ENCODE data around the gene BRSK2.

The BRSK2 gene

DNA sequence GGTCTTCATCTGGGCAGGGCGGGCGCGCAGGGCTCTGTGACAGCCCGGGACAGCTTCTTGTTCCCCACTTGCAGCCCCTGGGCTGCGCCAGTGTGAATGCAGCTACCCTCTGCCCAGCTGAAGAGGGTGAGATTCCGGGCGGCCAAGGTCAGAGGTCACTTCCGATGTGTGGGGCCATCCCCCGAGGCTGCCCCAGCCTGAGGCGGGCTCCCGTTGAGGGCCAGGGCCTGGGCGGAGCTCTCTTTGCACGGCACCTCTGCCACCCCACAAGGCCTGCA, 72.9 kb downstream of the BRSK2 start:
- no peak for TF ChIP-seq ZBTB7A (IDR thresholded peaks at IDR 0.05; ENCODE audit: low read depth)
- TF ChIP-seq, protein P1, sequence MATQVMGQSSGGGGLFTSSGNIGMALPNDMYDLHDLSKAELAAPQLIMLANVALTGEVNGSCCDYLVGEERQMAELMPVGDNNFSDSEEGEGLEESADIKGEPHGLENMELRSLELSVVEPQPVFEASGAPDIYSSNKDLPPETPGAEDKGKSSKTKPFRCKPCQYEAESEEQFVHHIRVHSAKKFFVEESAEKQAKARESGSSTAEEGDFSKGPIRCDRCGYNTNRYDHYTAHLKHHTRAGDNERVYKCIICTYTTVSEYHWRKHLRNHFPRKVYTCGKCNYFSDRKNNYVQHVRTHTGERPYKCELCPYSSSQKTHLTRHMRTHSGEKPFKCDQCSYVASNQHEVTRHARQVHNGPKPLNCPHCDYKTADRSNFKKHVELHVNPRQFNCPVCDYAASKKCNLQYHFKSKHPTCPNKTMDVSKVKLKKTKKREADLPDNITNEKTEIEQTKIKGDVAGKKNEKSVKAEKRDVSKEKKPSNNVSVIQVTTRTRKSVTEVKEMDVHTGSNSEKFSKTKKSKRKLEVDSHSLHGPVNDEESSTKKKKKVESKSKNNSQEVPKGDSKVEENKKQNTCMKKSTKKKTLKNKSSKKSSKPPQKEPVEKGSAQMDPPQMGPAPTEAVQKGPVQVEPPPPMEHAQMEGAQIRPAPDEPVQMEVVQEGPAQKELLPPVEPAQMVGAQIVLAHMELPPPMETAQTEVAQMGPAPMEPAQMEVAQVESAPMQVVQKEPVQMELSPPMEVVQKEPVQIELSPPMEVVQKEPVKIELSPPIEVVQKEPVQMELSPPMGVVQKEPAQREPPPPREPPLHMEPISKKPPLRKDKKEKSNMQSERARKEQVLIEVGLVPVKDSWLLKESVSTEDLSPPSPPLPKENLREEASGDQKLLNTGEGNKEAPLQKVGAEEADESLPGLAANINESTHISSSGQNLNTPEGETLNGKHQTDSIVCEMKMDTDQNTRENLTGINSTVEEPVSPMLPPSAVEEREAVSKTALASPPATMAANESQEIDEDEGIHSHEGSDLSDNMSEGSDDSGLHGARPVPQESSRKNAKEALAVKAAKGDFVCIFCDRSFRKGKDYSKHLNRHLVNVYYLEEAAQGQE (IDR thresholded peaks at IDR 0.05; ENCODE audit: low read depth): no peak
- TF ChIP-seq, protein P2, sequence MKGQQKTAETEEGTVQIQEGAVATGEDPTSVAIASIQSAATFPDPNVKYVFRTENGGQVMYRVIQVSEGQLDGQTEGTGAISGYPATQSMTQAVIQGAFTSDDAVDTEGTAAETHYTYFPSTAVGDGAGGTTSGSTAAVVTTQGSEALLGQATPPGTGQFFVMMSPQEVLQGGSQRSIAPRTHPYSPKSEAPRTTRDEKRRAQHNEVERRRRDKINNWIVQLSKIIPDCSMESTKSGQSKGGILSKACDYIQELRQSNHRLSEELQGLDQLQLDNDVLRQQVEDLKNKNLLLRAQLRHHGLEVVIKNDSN (IDR thresholded peaks at IDR 0.05): no peak
- no peak for TF ChIP-seq YY1 (IDR thresholded peaks at IDR 0.05; ENCODE audit: low read depth)
- TF ChIP-seq NFIC (IDR thresholded peaks at IDR 0.05): no peak

DNA sequence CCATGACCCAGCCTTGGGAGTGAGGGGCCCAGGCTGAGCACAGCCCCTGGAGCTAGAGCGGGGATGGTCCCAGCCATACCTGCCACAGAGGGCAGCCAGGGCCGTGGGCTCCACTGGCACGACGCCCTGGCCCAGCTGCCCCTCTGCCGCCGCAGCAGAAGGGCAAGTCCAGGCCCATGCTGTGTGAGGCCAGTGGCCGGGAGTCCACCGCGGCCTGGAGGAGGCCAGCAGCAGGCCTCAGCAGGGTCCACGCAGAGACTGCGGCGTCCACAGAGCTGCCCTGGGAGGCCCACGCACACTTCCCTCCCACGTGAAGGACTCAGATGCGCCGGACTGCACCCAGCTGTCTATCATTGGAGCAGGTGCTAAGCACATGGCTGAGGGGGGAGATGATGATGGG, 73.3 kb downstream of the BRSK2 start:
- no peak for TF ChIP-seq TEAD4 (IDR thresholded peaks at IDR 0.05)
- no peak for TF ChIP-seq TAF1 (IDR thresholded peaks at IDR 0.05; ENCODE audit: low read depth)

DNA sequence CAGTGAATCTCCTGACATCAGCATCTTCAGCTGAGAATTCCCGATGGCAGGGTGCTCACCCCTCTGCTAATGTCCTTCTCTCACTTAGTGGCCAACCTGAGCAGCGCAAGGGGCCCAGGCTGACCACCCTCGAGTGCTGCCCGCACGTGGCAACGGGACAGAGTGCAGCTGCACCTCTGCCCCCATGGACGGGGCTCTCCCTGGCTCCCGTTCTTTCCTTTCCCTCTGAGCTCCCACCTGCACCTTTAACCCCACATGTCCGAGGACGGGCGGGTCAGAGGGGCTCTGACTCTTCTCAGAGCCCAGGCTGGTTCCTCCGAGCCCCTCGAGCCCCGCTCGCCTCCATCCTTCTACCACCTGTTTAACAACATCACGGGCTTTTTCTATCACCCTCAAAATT, 77.0 kb downstream of the BRSK2 start:
- TF ChIP-seq EP300 (IDR thresholded peaks at IDR 0.05; ENCODE audit: borderline replicate concordance) (no peak), CREB1 (IDR thresholded peaks at IDR 0.05; ENCODE audit: low read depth) (no peak), CEBPB (IDR thresholded peaks at IDR 0.05) (no peak), NFIC (IDR thresholded peaks at IDR 0.05) (no peak), ZBTB7A (IDR thresholded peaks at IDR 0.05; ENCODE audit: low read depth) (no peak), TAF1 (IDR thresholded peaks at IDR 0.05; ENCODE audit: low read depth) (no peak), RAD21 (IDR thresholded peaks at IDR 0.05; ENCODE audit: low read depth) (no peak), EGR1 (IDR thresholded peaks at IDR 0.05) (no peak), TCF12 (IDR thresholded peaks at IDR 0.05; ENCODE audit: low read depth) (no peak), YY1 (IDR thresholded peaks at IDR 0.05; ENCODE audit: low read depth) (no peak), TEAD4 (IDR thresholded peaks at IDR 0.05) (no peak), FOXM1 (IDR thresholded peaks at IDR 0.05; ENCODE audit: borderline replicate concordance, low read depth) (no peak)
- TF ChIP-seq, protein P3, sequence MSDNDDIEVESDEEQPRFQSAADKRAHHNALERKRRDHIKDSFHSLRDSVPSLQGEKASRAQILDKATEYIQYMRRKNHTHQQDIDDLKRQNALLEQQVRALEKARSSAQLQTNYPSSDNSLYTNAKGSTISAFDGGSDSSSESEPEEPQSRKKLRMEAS (IDR thresholded peaks at IDR 0.05): no peak
- TF ChIP-seq, protein P2 (IDR thresholded peaks at IDR 0.05): no peak
- TF ChIP-seq, protein P1 (IDR thresholded peaks at IDR 0.05; ENCODE audit: low read depth): no peak

DNA sequence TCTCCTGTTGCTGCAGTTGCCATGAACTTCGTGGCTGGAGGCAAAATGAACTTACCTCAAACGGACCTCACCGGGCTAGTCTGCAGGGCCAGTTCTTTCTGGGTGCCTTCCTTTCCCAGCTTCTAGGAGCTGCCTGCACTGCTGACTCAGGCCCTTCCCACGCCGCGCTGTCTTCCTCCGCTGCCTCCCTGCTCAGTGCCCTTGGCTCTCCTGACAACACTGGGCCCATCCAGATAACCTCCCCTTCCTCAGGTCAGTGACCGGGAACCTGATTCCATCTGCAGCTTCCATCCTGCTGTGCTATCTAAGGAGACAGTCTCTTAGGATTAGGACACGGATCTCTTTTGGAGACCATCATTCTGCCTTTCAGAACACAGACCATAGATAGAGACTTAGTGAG, 77.5 kb downstream of the BRSK2 start:
- TF ChIP-seq NFIC (IDR thresholded peaks at IDR 0.05): no peak

DNA sequence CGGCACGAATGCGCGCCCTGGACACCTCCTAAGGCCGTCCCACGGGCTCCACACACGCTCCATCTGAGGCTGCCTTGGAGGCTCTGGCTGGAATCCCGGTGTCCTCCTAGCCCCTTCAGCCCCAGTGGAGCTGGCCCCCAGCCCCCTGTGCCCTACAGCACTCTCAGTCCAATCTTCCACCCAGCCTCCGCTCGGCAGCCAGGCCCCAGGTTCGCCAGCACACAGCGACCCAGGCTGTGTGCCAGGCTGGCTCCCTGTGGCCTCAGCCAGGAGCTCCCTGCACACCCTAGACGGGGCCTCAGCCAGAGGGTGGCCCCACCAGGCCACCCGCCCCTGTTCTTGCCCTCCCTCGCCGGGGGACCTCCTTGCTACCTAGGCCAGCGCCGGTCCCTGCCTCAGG, 78.3 kb downstream of the BRSK2 start:
- TF ChIP-seq TCF12 (IDR thresholded peaks at IDR 0.05; ENCODE audit: low read depth) (no peak), EP300 (IDR thresholded peaks at IDR 0.05; ENCODE audit: borderline replicate concordance) (no peak)

DNA sequence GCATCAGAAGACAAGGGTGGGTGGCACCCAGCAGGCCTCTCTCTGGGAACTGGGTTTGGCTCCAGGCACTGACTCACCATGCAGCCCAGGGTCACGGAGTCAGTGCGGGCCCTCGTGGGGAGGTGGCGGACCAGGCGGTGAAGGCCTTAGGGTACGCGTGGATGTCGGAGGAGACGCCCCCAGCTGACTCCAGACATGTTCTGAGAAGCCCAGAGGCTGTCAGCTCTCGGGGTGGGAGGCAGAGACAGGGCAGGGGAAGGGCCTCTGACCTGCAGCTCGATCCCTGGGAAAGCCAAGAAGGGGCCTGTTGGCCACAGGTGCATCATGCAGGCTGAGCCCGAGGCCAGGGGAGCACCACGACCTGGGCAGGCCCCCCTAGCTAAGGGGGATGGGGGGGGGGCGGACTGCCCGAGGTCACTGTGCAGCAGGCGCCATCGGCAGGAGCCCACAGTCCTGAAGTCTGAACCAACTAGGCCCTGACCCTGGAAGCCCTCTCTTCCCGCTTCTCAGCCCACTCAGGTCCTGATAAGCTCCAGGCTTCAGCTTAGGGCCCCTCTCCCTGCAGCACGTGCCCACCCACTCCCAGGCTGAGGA, 78.8 kb downstream of the BRSK2 start:
- TF ChIP-seq NFIC (IDR thresholded peaks at IDR 0.05) (no peak), TAF1 (IDR thresholded peaks at IDR 0.05; ENCODE audit: low read depth) (no peak), EP300 (IDR thresholded peaks at IDR 0.05; ENCODE audit: borderline replicate concordance) (no peak), RAD21 (IDR thresholded peaks at IDR 0.05; ENCODE audit: low read depth) (no peak), TEAD4 (IDR thresholded peaks at IDR 0.05) (no peak), EGR1 (IDR thresholded peaks at IDR 0.05) (no peak), FOXM1 (IDR thresholded peaks at IDR 0.05; ENCODE audit: borderline replicate concordance, low read depth) (no peak), CREB1 (IDR thresholded peaks at IDR 0.05; ENCODE audit: low read depth) (no peak)
- TF ChIP-seq, protein P1 (IDR thresholded peaks at IDR 0.05; ENCODE audit: low read depth): no peak
- TF ChIP-seq, protein P3 (IDR thresholded peaks at IDR 0.05): no peak
